HepG2 (cell line): ENCODE results near the gene TSEN54. TPM values are rescaled to one million over a fixed set of nuclear protein-coding genes. Genes with fewer than 3 reads are reported as not detected.
A peak's percentile ranks its signal among the peaks of the same experiment; 100 is the strongest.

ENCODE experiments used
- ATAC-seq: fragments of 200-7000 bp; cut with Tn5 transposase; 3 replicates; pipeline ENCODE4 v1.9.1; 2020; ENCODE audit warnings: mild to moderate bottlenecking, moderate library complexity
- BruUV-seq: library from RNA; stranded (reverse); fragments of 400-500 nt; replicated peaks from 2 replicates; lab custom pipeline; 2021; lab: Mats Ljungman, UMichigan
- CTCF ChIA-PET: fragments of 300-600 bp; formaldehyde crosslinking; extraction: SDS; loops from one replicate; lab custom pipeline; 2021; ENCODE audit warnings: low total read pairs, inconsistent platforms, low intra/inter-chr PET ratio; lab: Yijun Ruan, JAX
- POLR2A ChIA-PET: fragments of 350-600 bp; sonication (Branson Sonifier 250); formaldehyde crosslinking; loops from one replicate; lab custom pipeline; 2020; ENCODE audit warnings: antibody characterized with exemption, inconsistent platforms; lab: Yijun Ruan, JAX
- DNase-seq: peaks from one replicate; pipeline ENCODE4 v3.0.0-alpha.2; 2015; ENCODE audit warnings: low spot score
- FAIRE-seq: peaks from 3 replicates; lab custom pipeline; 2011; peaks lifted over from hg19 to GRCh38; lab: Jason Lieb, UNC
- H2AFZ ChIP-seq: one replicate; pipeline ENCODE4 v1.6.1; 2011; ENCODE audit warnings: low read length, inconsistent platforms
- H3K27ac ChIP-seq: fragments of 300-600 bp; 3 replicates; pipeline ENCODE4 v1.8.0; 2011; ENCODE audit warnings: mixed run types, mild to moderate bottlenecking, mixed read lengths, low read length, inconsistent platforms; ENCODE audit not compliant: insufficient read depth; ENCODE audit errors: extremely low read length
- H3K27me3 ChIP-seq, 2 experiments: fragments of 200-600 bp in 1 of 2; 2 replicates in 1 of 2; 3 replicates in 1 of 2; pipeline versions ENCODE4 v1.6.0 to v1.8.0; 2011; ENCODE audit warnings: low read length in 2 of 2, mild to moderate bottlenecking in 2 of 2, moderate library complexity in 2 of 2, inconsistent platforms in 1 of 2; ENCODE audit not compliant: insufficient read depth in 2 of 2, control insufficient read depth in 1 of 2
- H3K36me3 ChIP-seq, 2 experiments: fragments of 200-600 bp in 1 of 2; replicated peaks in 1 of 2; 2 replicates in 1 of 2; 3 replicates in 1 of 2; pipeline versions ENCODE4 v1.5.1 to v1.8.0; 2011; ENCODE audit warnings: low read length in 2 of 2, inconsistent platforms in 1 of 2; ENCODE audit not compliant: insufficient read depth in 2 of 2, control insufficient read depth in 1 of 2
- H3K4me1 ChIP-seq: 2 replicates; pipeline ENCODE4 v1.5.1; 2012; ENCODE audit warnings: low read length, inconsistent platforms; ENCODE audit not compliant: insufficient read depth
- H3K4me2 ChIP-seq: 2 replicates; pipeline ENCODE4 v1.6.0; 2011; ENCODE audit warnings: low read depth, low read length, inconsistent platforms
- H3K4me3 ChIP-seq, 3 experiments: fragments of 200-600 bp in 1 of 3; sonication (generic), shearing (Covaris generic) in 1 of 3; replicated peaks in 1 of 3; 2 replicates each; pipeline ENCODE4 v1.5.1; 2011 to 2016; ENCODE audit warnings: low read length in 3 of 3, inconsistent platforms in 2 of 3, low read depth in 2 of 3, mild to moderate bottlenecking in 2 of 3, control low read depth in 1 of 3, mixed read lengths in 1 of 3; ENCODE audit not compliant: insufficient read depth in 1 of 3
- H3K79me2 ChIP-seq: one replicate; pipeline ENCODE4 v1.6.1; 2011; ENCODE audit warnings: low read length, inconsistent platforms; ENCODE audit not compliant: insufficient read depth
- H3K9ac ChIP-seq: 2 replicates; pipeline ENCODE4 v1.6.0; 2011; ENCODE audit warnings: mild to moderate bottlenecking, low read depth, low read length, inconsistent platforms; ENCODE audit not compliant: insufficient read depth
- H3K9me3 ChIP-seq: 2 replicates; pipeline ENCODE4 v1.5.1; 2012; ENCODE audit warnings: mild to moderate bottlenecking, low read length
- H4K20me1 ChIP-seq: 2 replicates; pipeline ENCODE4 v1.6.0; 2011; ENCODE audit warnings: inconsistent platforms, mild to moderate bottlenecking, low read length, moderate library complexity; ENCODE audit not compliant: insufficient read depth
- AGO2 ChIP-seq: fragments of 200-400 bp; formaldehyde crosslinking; optimal IDR thresholded peaks from 2 replicates; pipeline ENCODE3; 2017; ENCODE audit warnings: mild to moderate bottlenecking, low read depth, low read length, moderate library complexity
- CHCHD3 ChIP-seq: sonication (generic); formaldehyde crosslinking; IDR thresholded peaks from 2 replicates; pipeline ENCODE4 v1.8.0; 2022; ENCODE audit warnings: mild to moderate bottlenecking, missing genetic modification reagents, moderate library complexity
- ETV5 ChIP-seq: IDR thresholded peaks from 2 replicates; pipeline ENCODE4 v1.6.1; 2018; ENCODE audit warnings: missing biosample characterization, missing genetic modification reagents, inconsistent platforms, borderline replicate concordance
- FOXK1 ChIP-seq: sonication (generic); formaldehyde crosslinking; IDR thresholded peaks from 2 replicates; pipeline ENCODE4 v1.4.0; 2020; ENCODE audit warnings: low read depth, missing genetic modification reagents, borderline replicate concordance
- POLR2A ChIP-seq, 2 experiments: IDR thresholded peaks; 2 replicates each; pipeline ENCODE4 v1.6.1; 2011; ENCODE audit warnings: low read depth in 2 of 2, low read length in 2 of 2, mild to moderate bottlenecking in 1 of 2, moderate library complexity in 1 of 2; ENCODE audit not compliant: insufficient read depth in 1 of 2
- POLR2G ChIP-seq: fragments of 200-400 bp; formaldehyde crosslinking; IDR thresholded peaks from 2 replicates; pipeline ENCODE4 v1.6.1; 2018; ENCODE audit warnings: mild to moderate bottlenecking, low read depth, low read length, moderate library complexity
- RARA ChIP-seq: IDR thresholded peaks from 2 replicates; pipeline ENCODE4 v1.6.1; 2016; ENCODE audit warnings: missing genetic modification reagents, missing compliant biosample characterization
- RBM22 ChIP-seq: fragments of 200-400 bp; formaldehyde crosslinking; optimal IDR thresholded peaks from 2 replicates; pipeline ENCODE3; 2017; ENCODE audit warnings: mild to moderate bottlenecking, low read length, moderate library complexity
- SAFB2 ChIP-seq: sonication (generic); formaldehyde crosslinking; IDR thresholded peaks from 2 replicates; pipeline ENCODE4 v1.5.1; 2020; ENCODE audit warnings: missing genetic modification reagents, low read depth, mild to moderate bottlenecking, borderline replicate concordance
- SMYD3 ChIP-seq: sonication (generic); formaldehyde crosslinking; IDR thresholded peaks from 2 replicates; pipeline ENCODE4 v1.8.1; 2023; ENCODE audit warnings: mild to moderate bottlenecking, missing genetic modification reagents
- ZNF383 ChIP-seq: sonication (generic); formaldehyde crosslinking; IDR thresholded peaks from 2 replicates; pipeline ENCODE4 v1.4.0; 2020; ENCODE audit warnings: missing genetic modification reagents, mild to moderate bottlenecking, borderline replicate concordance
- ZNF441 ChIP-seq: sonication (generic); formaldehyde crosslinking; IDR thresholded peaks from 2 replicates; pipeline ENCODE4 v1.7.0; 2021; ENCODE audit warnings: missing genetic modification reagents, borderline replicate concordance
- ZNF510 ChIP-seq: sonication (generic); formaldehyde crosslinking; IDR thresholded peaks from 2 replicates; pipeline ENCODE4 v1.4.0; 2020; ENCODE audit warnings: low read depth, mild to moderate bottlenecking, missing genetic modification reagents
- ZNF562 ChIP-seq: sonication (generic); formaldehyde crosslinking; IDR thresholded peaks from 2 replicates; pipeline ENCODE4 v1.8.0; 2022; ENCODE audit warnings: missing genetic modification reagents, borderline replicate concordance
- WGBS: methylation state at CpG from one replicate; pipeline ENCODE4 v1.1.6; 2017; ENCODE audit warnings: low lambda C conversion rate; 5-methylcytosine and 5-hydroxymethylcytosine counted together
- in situ Hi-C: cut with HindIII; loops from 2 replicates; pipeline ENCODE4 v1.10.0; 2017; ENCODE audit warnings: low pct_unique_long_range_greater_than_20kb; ENCODE audit not compliant: extremely low pct_ligation_motif_present
- intact Hi-C: fragments of 100-400 bp; cut with micrococcal nuclease; formaldehyde crosslinking; loops from one replicate; pipeline ENCODE4 v1.10.0; 2022; ENCODE audit not compliant: unreplicated experiment
- polyA plus RNA-seq, 8 experiments: library from polyadenylated mRNA; depleted of rRNA in 3 of 8; stranded (reverse) in 7 of 8; unstranded in 1 of 8; fragments of >200 nt; fragmentation: Illumina TruSeq in 4 of 8; extraction: Trizol in 4 of 8; gene quantifications; 2 replicates each; pipeline versions ENCODE4 v1.2.1 to v1.2.3, GENCODE V29; 2011 to 2016; ENCODE audit warnings: low read depth in 4 of 8, missing spikeins in 1 of 8, mixed read lengths in 1 of 8; ENCODE audit not compliant: insufficient read depth in 1 of 8
- total RNA-seq, 5 experiments: library from RNA; depleted of rRNA; stranded (reverse); fragments of >200 nt; fragmentation: Illumina TruSeq; extraction: Trizol; gene quantifications; 2 replicates each; pipeline ENCODE4 v1.2.3, GENCODE V29; 2016; ENCODE audit warnings: low read depth in 1 of 5
- TF ChIP-seq, protein P1 (sequence below): sonication (generic); formaldehyde crosslinking; IDR thresholded peaks from 2 replicates; pipeline ENCODE4 v1.4.0; 2020; ENCODE audit warnings: mild to moderate bottlenecking, low read depth, missing genetic modification reagents

Gene TSEN54
- total and polyA plus RNA-seq, 2 of the 13 experiments (the other 11 are each of a cell fraction or from before 2014, with no cell fraction given): 62.9 to 63.3 TPM

DNA sequence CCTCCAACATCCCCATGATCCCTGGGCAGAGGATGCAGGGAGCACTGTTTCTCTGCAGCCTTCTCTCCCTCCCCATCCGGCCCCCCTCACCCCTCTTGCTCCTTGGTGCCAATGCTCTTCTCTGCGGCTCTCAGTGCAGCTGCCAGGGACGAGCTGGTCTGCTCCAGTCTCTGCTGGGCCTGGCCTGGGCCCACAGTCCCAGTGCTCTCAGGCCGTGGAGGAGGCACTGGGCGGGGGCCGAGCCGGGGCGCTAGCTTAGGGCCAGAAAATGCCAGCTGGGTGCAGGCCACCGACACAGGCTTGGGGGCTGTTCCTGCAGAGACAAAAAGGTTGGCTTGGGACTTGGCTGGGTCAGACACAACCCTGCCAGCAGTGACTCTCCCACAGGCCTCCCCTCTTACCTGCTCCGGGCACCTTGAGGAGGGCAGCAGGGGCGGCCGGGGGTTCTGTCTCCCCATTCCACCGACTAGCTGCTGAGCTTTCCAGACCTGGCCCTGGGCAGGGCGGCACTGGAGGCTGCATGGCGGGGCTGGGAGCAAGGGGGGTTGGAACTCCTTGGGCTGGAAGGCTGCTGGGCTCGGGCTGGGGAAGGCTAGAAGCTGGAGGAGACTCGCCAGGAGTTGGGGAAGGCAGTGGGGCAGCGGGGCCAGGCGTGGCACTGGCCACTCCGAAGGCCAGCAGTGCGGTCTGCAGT lies 14.8 kb upstream of the TSEN54 start:
- CTCF ChIA-PET: no interaction called here
- POLR2A ChIA-PET: interaction anchor here (0.7 to 1.3 kb wide), 2 partner anchors 10 to 24 kb away, joined by 3 read pairs; partner anchors contain the start of gene LLGL2

More for the DNA sequence above, 14.8 kb upstream of the TSEN54 start:
- Histone ChIP-seq H3K79me2 (no peaks in the 10 kb centered on the region), H3K27me3 (no peaks in the 10 kb centered on the region), H3K27ac (no peak overlapping the region), H3K4me3 (no peak overlapping the region), H3K36me3 (peaks cover 25 to 39% of the 10 kb centered on the region in 2 experiments; a peak in 4 of 5 replicates), H3K9ac (no peak overlapping the region), H2AFZ (no peak overlapping the region)
- in situ Hi-C loops (no loop called here), intact Hi-C loops (no loop called here)
- WGBS: 96% methylated on average over 20 of the region's 21 CpGs
- ATAC-seq (no peak), FAIRE-seq (no peak)
- TF ChIP-seq ETV5: no peak
- peak; percentile 86 for TF ChIP-seq AGO2
- no peak; the same call in 1 of the 2 replicates for TF ChIP-seq POLR2G
- TF ChIP-seq, protein P1, sequence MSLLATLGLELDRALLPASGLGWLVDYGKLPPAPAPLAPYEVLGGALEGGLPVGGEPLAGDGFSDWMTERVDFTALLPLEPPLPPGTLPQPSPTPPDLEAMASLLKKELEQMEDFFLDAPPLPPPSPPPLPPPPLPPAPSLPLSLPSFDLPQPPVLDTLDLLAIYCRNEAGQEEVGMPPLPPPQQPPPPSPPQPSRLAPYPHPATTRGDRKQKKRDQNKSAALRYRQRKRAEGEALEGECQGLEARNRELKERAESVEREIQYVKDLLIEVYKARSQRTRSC (CRISPR knock-in tag): no peak
- peak; percentile 20 for TF ChIP-seq RBM22
- TF ChIP-seq ZNF383 (CRISPR knock-in tag): no peak
- TF ChIP-seq ZNF510 (CRISPR knock-in tag): no peak
- peak in 1 of 2 experiments; percentile 7; a peak in 1 of 4 replicates for TF ChIP-seq POLR2A (IDR thresholded peaks at IDR 0.05; ENCODE audit: insufficient read depth in 1 of 2, low read depth in 2 of 2, low read length in 2 of 2)
- no peak for TF ChIP-seq ZNF562 (CRISPR knock-in tag)
- TF ChIP-seq SAFB2 (CRISPR knock-in tag): no peak
- no peak for TF ChIP-seq SMYD3
- TF ChIP-seq CHCHD3 (CRISPR knock-in tag): peak; percentile 56; the same call in 1 of the 2 replicates
- TF ChIP-seq ZNF441 (CRISPR knock-in tag): no peak
- no peak for TF ChIP-seq RARA
- no peak for TF ChIP-seq FOXK1 (CRISPR knock-in tag)
- TF ChIP-seq, all 625 proteins: peak for 4
- peaks cover 8% of the 10 kb centered on the region for H3K4me1 ChIP-seq
- no peak for DNase-seq
- no peaks in the 10 kb centered on the region for H4K20me1 ChIP-seq
- H3K9me3 ChIP-seq: no peaks in the 10 kb centered on the region
- H3K4me2 ChIP-seq: no peak overlapping the region
- no TSS peak for BruUV-seq
